ENCODE measurements around the gene GUCY1A2.

Gene GUCY1A2

GRCh38 chr11:106728379-106728778, 289.9 kb downstream of the GUCY1A2 start:
- DNase-seq = no peak

GRCh38 chr11:106727256-106727655, 291.0 kb downstream of the GUCY1A2 start:
- DNase-seq = no peak

GRCh38 chr11:106724293-106724892, 293.9 kb downstream of the GUCY1A2 start:
- DNase-seq = no peak

- DNase-seq = no peak
Measured at GRCh38 chr11:106723071-106723470, 295.2 kb downstream of the GUCY1A2 start.

- no peak for DNase-seq
Measured at GRCh38 chr11:106717222-106717621, 301.1 kb downstream of the GUCY1A2 start.

GRCh38 chr11:106714199-106714598, 304.1 kb downstream of the GUCY1A2 start:
- no peak for DNase-seq

- DNase-seq = no peak
Measured at GRCh38 chr11:106708348-106708747, 309.9 kb downstream of the GUCY1A2 start.

GRCh38 chr11:106706355-106706754, 311.9 kb downstream of the GUCY1A2 start:
- DNase-seq = no peak

- no peak for DNase-seq
Measured at GRCh38 chr11:106702805-106703204, 315.5 kb downstream of the GUCY1A2 start.

GRCh38 chr11:106697058-106697457, 321.2 kb downstream of the GUCY1A2 start:
- no peak for DNase-seq

GRCh38 chr11:106695506-106695905, 322.8 kb downstream of the GUCY1A2 start:
- no peak for DNase-seq

- no peak for DNase-seq
Measured at GRCh38 chr11:106694501-106694900, 323.8 kb downstream of the GUCY1A2 start.

- no peak for DNase-seq
Measured at GRCh38 chr11:106691807-106692365, 326.4 kb downstream of the GUCY1A2 start.

GRCh38 chr11:106690923-106691322, 327.4 kb downstream of the GUCY1A2 start:
- DNase-seq = no peak

- DNase-seq = no peak
Measured at GRCh38 chr11:106684944-106685343, 333.3 kb downstream of the GUCY1A2 start.

GRCh38 chr11:106683435-106683834, 334.8 kb downstream of the GUCY1A2 start:
- no peak for DNase-seq

- no peak for DNase-seq
Measured at GRCh38 chr11:106681435-106681834, 336.8 kb downstream of the GUCY1A2 start.

GRCh38 chr11:106679581-106679980, 338.7 kb downstream of the GUCY1A2 start:
- no peak for DNase-seq

- no peak for DNase-seq
Measured at GRCh38 chr11:106679181-106679580, 339.1 kb downstream of the GUCY1A2 start.

GRCh38 chr11:106670069-106670468, 348.2 kb downstream of the GUCY1A2 start:
- DNase-seq = no peak

- DNase-seq = no peak
Measured at GRCh38 chr11:106668147-106668546, 350.1 kb downstream of the GUCY1A2 start.

- DNase-seq = no peak
Measured at GRCh38 chr11:106656646-106657045, 361.6 kb downstream of the GUCY1A2 start.

- no peak for DNase-seq
Measured at GRCh38 chr11:106644824-106645223, 373.5 kb downstream of the GUCY1A2 start.

- no peak for DNase-seq
Measured at GRCh38 chr11:106642331-106642730, 375.9 kb downstream of the GUCY1A2 start.

- DNase-seq = no peak
Measured at GRCh38 chr11:106632283-106632682, 386.0 kb downstream of the GUCY1A2 start.
